T-cell (primary cell): Measurements from ENCODE around the gene GTF3C4. TPM values are rescaled to one million over a fixed set of nuclear protein-coding genes. Genes with fewer than 3 reads are reported as not detected.
"Not testable (repeated sequence)": the region's sequence is repeated elsewhere in the genome, so short reads cannot be mapped to it uniquely, and the experiment has no call there.

Experiments
- ATAC-seq, 4 experiments: fragments of 200-7000 bp in 3 of 4; fragments of 150-1000 bp in 1 of 4; cut with Tn5 transposase; replicated peaks in 1 of 4; 1 replicate in 3 of 4; 2 replicates in 1 of 4; pipeline ENCODE4 v1.10.0; 2021; ENCODE audit warnings: moderate library complexity in 3 of 4, mild to moderate bottlenecking in 2 of 4, moderate number of reproducible peaks in 1 of 4
- CTCF ChIA-PET, 2 donors: fragments of 300-600 bp; sonication (Branson Sonifier 250); formaldehyde crosslinking; loops; one replicate each; lab custom pipeline; 2022; ENCODE audit warnings: antibody characterized with exemption in 2 of 2; lab: Charles Lee
- POLR2A ChIA-PET, 2 donors: fragments of 300-600 bp; sonication (Branson Sonifier 250); formaldehyde crosslinking; loops; one replicate each; lab custom pipeline; 2022; ENCODE audit warnings: antibody characterized with exemption in 2 of 2; lab: Charles Lee
- DNase-seq, 35 experiments: peaks; one replicate each; pipeline versions ENCODE4 v3.0.0 to v3.0.0-alpha.2; 2013 to 2023
- H3K27ac ChIP-seq: one replicate; pipeline ENCODE4 v1.5.1; 2013; ENCODE audit warnings: low read length
- H3K27me3 ChIP-seq, 2 experiments: replicated peaks in 1 of 2; 1 replicate in 1 of 2; 2 replicates in 1 of 2; pipeline versions ENCODE4 v1.6.1 to v1.7.0; 2013; ENCODE audit warnings: low read length in 1 of 2, mixed read lengths in 1 of 2; ENCODE audit not compliant: control insufficient read depth in 2 of 2, insufficient read depth in 2 of 2; ENCODE audit errors: extremely low read depth in 1 of 2
- H3K36me3 ChIP-seq, 2 donors: 1 replicate in 1 of 2; 2 replicates in 1 of 2; pipeline versions ENCODE4 v1.6.1 to v1.7.0; 2013; ENCODE audit warnings: low read length in 1 of 2; ENCODE audit not compliant: control insufficient read depth in 2 of 2, insufficient read depth in 1 of 2; ENCODE audit errors: extremely low read depth in 1 of 2
- H3K4me1 ChIP-seq, 2 experiments: 1 replicate in 1 of 2; 2 replicates in 1 of 2; pipeline versions ENCODE4 v1.6.1 to v1.7.0; 2013; ENCODE audit warnings: low read length in 2 of 2, mixed read lengths in 1 of 2; ENCODE audit not compliant: insufficient read depth in 2 of 2, control insufficient read depth in 1 of 2; ENCODE audit errors: extremely low read depth in 1 of 2
- H3K4me3 ChIP-seq, 2 donors: 1 replicate in 1 of 2; 2 replicates in 1 of 2; pipeline versions ENCODE4 v1.5.1 to v1.7.0; 2013; ENCODE audit warnings: mild to moderate bottlenecking in 2 of 2, low read length in 1 of 2, moderate library complexity in 1 of 2; ENCODE audit not compliant: control insufficient read depth in 1 of 2; ENCODE audit errors: extremely low read depth in 1 of 2
- H3K9me3 ChIP-seq: 2 replicates; pipeline ENCODE4 v1.7.0; 2013
- H3K27ac Mint-ChIP-seq, 2 donors: one replicate each; pipeline ENCODE4 v1.8.0; 2020 to 2021; ENCODE audit warnings: mild to moderate bottlenecking in 2 of 2, mixed read lengths in 2 of 2
- H3K27me3 Mint-ChIP-seq, 2 donors: one replicate each; pipeline ENCODE4 v1.8.0; 2021 to 2022; ENCODE audit warnings: mixed read lengths in 2 of 2
- H3K36me3 Mint-ChIP-seq: one replicate; pipeline ENCODE4 v1.8.0; 2021; ENCODE audit warnings: mixed read lengths
- H3K4me1 Mint-ChIP-seq, 3 donors: one replicate each; pipeline ENCODE4 v1.8.0; 2020 to 2022; ENCODE audit warnings: mixed read lengths in 3 of 3, mild to moderate bottlenecking in 1 of 3
- H3K4me3 Mint-ChIP-seq, 3 donors: one replicate each; pipeline ENCODE4 v1.8.0; 2020 to 2022; ENCODE audit warnings: mild to moderate bottlenecking in 3 of 3, mixed read lengths in 3 of 3, moderate library complexity in 3 of 3
- H3K9me3 Mint-ChIP-seq, 3 donors: one replicate each; pipeline ENCODE4 v1.8.0; 2020 to 2022; ENCODE audit warnings: mixed read lengths in 3 of 3
- WGBS: methylation state at CpG from one replicate; pipeline ENCODE4 v1.1.5; 2013; ENCODE audit warnings: missing lambda C conversion rate; ENCODE audit not compliant: insufficient coverage; 5-methylcytosine and 5-hydroxymethylcytosine counted together
- total RNA-seq, 35 experiments: library from RNA in 6 of 35; stranded (reverse) in 6 of 35; fragments of 120-200 nt in 1 of 35; gene quantifications; one replicate each; pipeline versions ENCODE4 v1.2.1 to v1.2.4 and lab custom pipeline; 2013 to 2026

The GTF3C4 gene
- total RNA-seq, 5 donors from 2014 or later (not counting 1 experiment from before 2014, with no cell fraction given), result 8.9 to 14.2 (median 13.2) TPM

DNA sequence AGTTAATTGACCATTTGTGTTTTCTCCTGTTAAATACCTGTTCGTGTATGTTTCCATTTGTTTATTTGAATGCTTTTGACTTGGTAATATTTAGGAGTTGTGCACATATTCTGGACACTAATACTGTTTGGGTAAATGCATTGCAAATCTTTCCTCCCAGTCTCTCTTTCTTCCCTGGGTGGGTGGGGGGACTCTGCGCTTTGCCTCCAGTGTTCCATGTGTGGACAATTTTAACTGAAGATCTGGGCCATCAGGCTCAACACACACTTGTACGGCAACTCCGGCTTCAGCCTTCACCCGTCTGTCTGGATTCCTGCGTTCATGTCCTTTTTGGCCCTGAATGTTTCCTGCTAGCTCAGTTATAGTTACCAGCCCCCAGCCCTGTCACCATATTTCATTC is 40.1 kb downstream of the GTF3C4 start:
- Histone ChIP-seq H3K4me3 (no peak overlapping the region), H3K4me1 (no peaks in the 10 kb centered on the region), H3K27ac (no peak overlapping the region), H3K27me3 (peaks cover 10 to 20% of the 10 kb centered on the region in 2 experiments), H3K36me3 (no peaks in the 10 kb centered on the region), H3K9me3 (no peaks in the 10 kb centered on the region)
- ATAC-seq (no peak), DNase-seq (no peak)
- no peak overlapping the region for H3K27ac Mint-ChIP-seq
- H3K9me3 Mint-ChIP-seq, result no peaks in the 10 kb centered on the region
- H3K36me3 Mint-ChIP-seq, result no peaks in the 10 kb centered on the region
- H3K4me3 Mint-ChIP-seq, result no peak overlapping the region
- H3K27me3 Mint-ChIP-seq, result peaks cover 4 to 18% of the 10 kb centered on the region in 2 donors
- ChIA-PET CTCF (no interaction called here), POLR2A (no interaction called here)
- WGBS, result 92% methylated on average over 2 of the region's 6 CpGs
- H3K4me1 Mint-ChIP-seq, result no peaks in the 10 kb centered on the region

- CTCF ChIA-PET, DNase-seq, H3K36me3 Mint-ChIP-seq, H3K36me3 ChIP-seq, H3K4me3 Mint-ChIP-seq, H3K27ac Mint-ChIP-seq, ATAC-seq, H3K4me3 ChIP-seq, H3K27ac ChIP-seq, H3K4me1 ChIP-seq, H3K4me1 Mint-ChIP-seq, POLR2A ChIA-PET, H3K9me3 ChIP-seq, H3K9me3 Mint-ChIP-seq: not testable (repeated sequence)
- peaks cover 7 to 24% of the 10 kb centered on the region in 2 experiments for H3K27me3 ChIP-seq
- peaks cover 0 to 16% of the 10 kb centered on the region in 2 donors for H3K27me3 Mint-ChIP-seq
- 69% methylated on average over 2 of the region's 5 CpGs for WGBS
Observed at GRCh38 chr9:132711152-132711551, 40.9 kb downstream of the GTF3C4 start.

DNA sequence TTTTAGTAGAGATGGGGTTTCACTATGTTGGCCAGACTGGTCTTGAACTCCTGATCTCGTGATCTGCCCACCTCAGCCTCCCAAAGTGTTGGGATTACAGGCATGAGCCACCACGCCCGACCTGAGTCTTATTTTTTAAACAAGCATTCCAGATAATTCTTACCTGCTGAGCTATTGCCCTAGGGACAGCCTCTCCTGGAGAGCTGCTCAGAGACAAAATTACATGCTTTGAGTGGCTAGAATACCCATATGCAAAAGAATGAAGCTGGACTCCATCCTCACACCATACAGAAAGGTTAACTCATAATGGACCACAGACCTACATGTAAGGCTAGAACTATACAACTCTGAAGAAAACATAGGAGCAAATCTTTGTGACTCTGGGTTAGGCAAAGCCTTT is 41.6 kb downstream of the GTF3C4 start:
- no peaks in the 10 kb centered on the region for H3K9me3 Mint-ChIP-seq
- Histone ChIP-seq H3K4me3 (no peak overlapping the region), H3K27me3 (peaks cover 4 to 26% of the 10 kb centered on the region in 2 experiments), H3K4me1 (no peaks in the 10 kb centered on the region), H3K27ac (no peak overlapping the region), H3K36me3 (no peaks in the 10 kb centered on the region), H3K9me3 (no peaks in the 10 kb centered on the region)
- DNase-seq (no peak), ATAC-seq (no peak)
- CTCF ChIA-PET, result no interaction called here
- H3K27ac Mint-ChIP-seq, result no peak overlapping the region
- POLR2A ChIA-PET, result no interaction called here
- peaks cover 0 to 11% of the 10 kb centered on the region in 2 donors for H3K27me3 Mint-ChIP-seq
- H3K4me1 Mint-ChIP-seq, result no peaks in the 10 kb centered on the region
- 100% methylated on average over 2 of the region's 3 CpGs for whole genome bisulfite sequencing
- H3K36me3 Mint-ChIP-seq, result no peaks in the 10 kb centered on the region
- H3K4me3 Mint-ChIP-seq, result no peak overlapping the region

DNA sequence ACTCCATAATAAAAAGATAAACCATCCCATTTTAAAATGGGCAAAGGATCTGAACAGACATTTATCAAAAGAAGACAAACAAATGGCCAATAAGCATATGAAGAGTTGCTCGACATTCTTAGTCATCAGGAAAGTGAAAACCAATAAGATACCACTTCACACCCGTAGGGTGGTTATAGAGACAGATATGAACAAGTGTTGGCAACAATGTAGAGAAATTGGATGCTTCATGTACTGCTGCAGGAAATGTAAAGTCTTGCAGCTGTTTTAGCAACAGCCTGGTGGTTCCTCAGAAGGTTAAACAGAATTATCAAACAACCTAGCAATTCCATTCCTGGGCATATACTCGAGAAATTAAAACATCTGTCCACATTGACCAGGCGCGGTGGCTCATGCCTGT is 42.5 kb downstream of the GTF3C4 start:
- Mint-ChIP-seq H3K4me1 (peaks cover 0 to 4% (median 0%) of the 10 kb centered on the region in 3 donors), H3K27ac (no peak overlapping the region), H3K9me3 (no peaks in the 10 kb centered on the region), H3K27me3 (peaks cover 5 to 19% of the 10 kb centered on the region in 2 donors), H3K36me3 (no peaks in the 10 kb centered on the region), H3K4me3 (no peak overlapping the region)
- Histone ChIP-seq H3K9me3 (no peaks in the 10 kb centered on the region), H3K4me3 (no peak overlapping the region), H3K4me1 (peaks cover 0 to 3% of the 10 kb centered on the region in 2 experiments), H3K27ac (no peak overlapping the region), H3K27me3 (peaks cover 5 to 33% of the 10 kb centered on the region in 2 experiments), H3K36me3 (no peaks in the 10 kb centered on the region)
- DNase-seq (no peak), ATAC-seq (no peak)
- ChIA-PET POLR2A (no interaction called here), CTCF (no interaction called here)
- no CpG with 5 or more reads among the region's 5 CpGs for WGBS

DNA sequence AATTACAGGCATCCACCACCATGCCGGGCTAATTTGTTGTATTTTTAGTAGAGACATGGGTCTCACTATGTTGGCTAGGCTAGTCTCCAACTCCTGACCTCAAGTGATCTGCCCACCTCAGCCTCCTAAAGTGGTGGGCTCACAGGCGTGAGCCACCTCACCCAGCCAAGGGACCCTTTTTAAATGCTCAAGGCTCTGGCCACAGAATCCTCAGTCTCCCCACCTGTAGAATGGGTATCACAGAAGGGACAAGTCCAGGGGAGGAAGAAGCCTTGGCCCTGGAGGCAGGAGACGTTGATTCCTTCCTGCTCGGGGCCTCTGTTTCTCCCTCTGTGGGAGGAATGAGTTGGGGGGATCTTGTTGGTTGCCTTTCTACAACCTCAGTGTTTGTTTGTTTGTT is 45.7 kb downstream of the GTF3C4 start:
- no peaks in the 10 kb centered on the region for H3K36me3 ChIP-seq
- no peak overlapping the region for H3K4me3 ChIP-seq
- Mint-ChIP-seq H3K4me3 (no peak overlapping the region), H3K36me3 (no peaks in the 10 kb centered on the region), H3K9me3 (no peaks in the 10 kb centered on the region), H3K27me3 (peaks cover 12 to 27% of the 10 kb centered on the region in 2 donors), H3K27ac (no peak overlapping the region), H3K4me1 (peaks cover 6 to 12% (median 7%) of the 10 kb centered on the region in 3 donors)
- ATAC-seq, result no peak
- H3K9me3 ChIP-seq, result no peaks in the 10 kb centered on the region
- peaks cover 0 to 6% of the 10 kb centered on the region in 2 experiments for H3K4me1 ChIP-seq
- ChIA-PET CTCF (no interaction called here), POLR2A (no interaction called here)
- DNase-seq, result no peak
- H3K27me3 ChIP-seq, result peaks cover 2 to 34% of the 10 kb centered on the region in 2 experiments
- no CpG with 5 or more reads among the region's 4 CpGs for WGBS
- no peak overlapping the region for H3K27ac ChIP-seq

- peaks cover 12 to 27% of the 10 kb centered on the region in 2 donors for H3K27me3 Mint-ChIP-seq
- no peaks in the 10 kb centered on the region for H3K36me3 ChIP-seq
- H3K4me1 Mint-ChIP-seq, result peaks cover 6 to 12% (median 7%) of the 10 kb centered on the region in 3 donors
- POLR2A ChIA-PET, result no interaction called here
- H3K4me1 ChIP-seq, result peaks cover 0 to 6% of the 10 kb centered on the region in 2 experiments
- ATAC-seq (no peak), DNase-seq (no peak)
- no peaks in the 10 kb centered on the region for H3K9me3 Mint-ChIP-seq
- no peak overlapping the region for H3K27ac ChIP-seq
- H3K36me3 Mint-ChIP-seq, result no peaks in the 10 kb centered on the region
- H3K9me3 ChIP-seq, result no peaks in the 10 kb centered on the region
- H3K4me3 ChIP-seq, result no peak overlapping the region
- CTCF ChIA-PET, result no interaction called here
- H3K27me3 ChIP-seq, result peaks cover 2 to 33% of the 10 kb centered on the region in 2 experiments
- WGBS, result 77% methylated on average over 9 of the region's 13 CpGs
- H3K4me3 Mint-ChIP-seq, result no peak overlapping the region
- no peak overlapping the region for H3K27ac Mint-ChIP-seq
Observed at GRCh38 chr9:132717326-132717945, 47.2 kb downstream of the GTF3C4 start.
